ENCODE results near the gene DPYSL4.
"Not testable (repeated sequence)": the region's sequence is repeated elsewhere in the genome, so short reads cannot be mapped to it uniquely, and the experiment has no call there.

Gene DPYSL4

DNA sequence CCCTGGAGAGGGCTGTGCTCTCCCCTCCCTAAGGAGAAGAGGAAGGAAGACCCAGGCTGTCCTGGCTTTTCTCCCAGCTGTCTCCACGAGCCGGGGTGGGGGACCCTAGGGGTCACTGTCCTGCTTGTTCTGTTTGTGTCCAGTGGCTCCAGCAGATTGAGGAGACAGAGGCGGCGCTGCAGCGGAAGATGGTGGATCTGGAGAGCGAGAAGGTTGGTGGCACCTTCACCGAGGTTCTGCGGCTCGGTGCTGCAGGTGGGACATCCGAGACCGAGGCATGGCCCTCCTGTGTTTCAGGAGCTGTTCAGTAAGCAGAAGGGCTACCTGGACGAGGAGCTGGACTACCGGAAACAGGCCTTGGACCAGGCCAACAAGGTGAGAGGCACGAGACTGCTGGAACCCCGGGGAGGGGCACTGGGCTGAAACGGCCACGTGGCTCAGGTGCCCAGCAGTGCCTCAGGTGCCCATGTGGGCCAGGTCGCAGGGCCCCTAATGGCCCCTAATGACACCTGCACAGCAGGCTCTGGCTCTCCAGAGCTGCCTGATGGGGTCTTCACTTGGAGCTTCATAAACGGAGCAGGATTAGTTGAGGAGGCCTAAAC is 33.0 kb upstream of the DPYSL4 start:
- Histone ChIP-seq H3K4me1 (ENCODE audit: insufficient read depth, low read length) (no peaks in the 10 kb centered on the region), H3K9me3 (ENCODE audit: low read length) (peaks cover 3% of the 10 kb centered on the region), H3K36me3 (ENCODE audit: insufficient read depth, low read length) (no peaks in the 10 kb centered on the region), H3K27me3 (ENCODE audit: insufficient read depth, low read length) (no peaks in the 10 kb centered on the region), H2AFZ (ENCODE audit: low read depth, low read length) (no peak overlapping the region), H3K4me3 (ENCODE audit: low read length) (no peak overlapping the region)

- Histone ChIP-seq H3K9me3 (ENCODE audit: low read length) (peaks cover 3% of the 10 kb centered on the region), H3K36me3 (ENCODE audit: insufficient read depth, low read length) (no peaks in the 10 kb centered on the region), H2AFZ (ENCODE audit: low read depth, low read length) (no peak overlapping the region), H3K4me3 (ENCODE audit: low read length) (no peak overlapping the region), H3K27me3 (ENCODE audit: insufficient read depth, low read length) (no peaks in the 10 kb centered on the region), H3K4me1 (ENCODE audit: insufficient read depth, low read length) (no peaks in the 10 kb centered on the region)
Observed at GRCh38 chr10:132154440-132154839, 32.3 kb upstream of the DPYSL4 start.

- Histone ChIP-seq H3K27me3 (ENCODE audit: insufficient read depth, low read length) (no peaks in the 10 kb centered on the region), H3K4me1 (ENCODE audit: insufficient read depth, low read length) (no peaks in the 10 kb centered on the region), H2AFZ (ENCODE audit: low read depth, low read length) (no peak overlapping the region), H3K36me3 (ENCODE audit: insufficient read depth, low read length) (no peaks in the 10 kb centered on the region), H3K4me3 (ENCODE audit: low read length) (no peak overlapping the region), H3K9me3 (ENCODE audit: low read length) (peaks cover 3% of the 10 kb centered on the region)
Observed at GRCh38 chr10:132154931-132155330, 31.8 kb upstream of the DPYSL4 start.

- no peaks in the 10 kb centered on the region for H3K4me1 ChIP-seq (ENCODE audit: insufficient read depth, low read length)
- H2AFZ ChIP-seq (ENCODE audit: low read depth, low read length), result no peak overlapping the region
- no peaks in the 10 kb centered on the region for H3K27me3 ChIP-seq (ENCODE audit: insufficient read depth, low read length)
- peaks cover 3% of the 10 kb centered on the region for H3K9me3 ChIP-seq (ENCODE audit: low read length)
- H3K36me3 ChIP-seq (ENCODE audit: insufficient read depth, low read length), result no peaks in the 10 kb centered on the region
- H3K4me3 ChIP-seq (ENCODE audit: low read length), result no peak overlapping the region
Observed at GRCh38 chr10:132155723-132156381, 30.9 kb upstream of the DPYSL4 start.

GRCh38 chr10:132156382-132156781 is 30.4 kb upstream of the DPYSL4 start:
- Histone ChIP-seq H3K9me3 (ENCODE audit: low read length) (peaks cover 3% of the 10 kb centered on the region), H3K36me3 (ENCODE audit: insufficient read depth, low read length) (no peaks in the 10 kb centered on the region), H3K27me3 (ENCODE audit: insufficient read depth, low read length) (no peaks in the 10 kb centered on the region), H3K4me3 (ENCODE audit: low read length) (no peak overlapping the region), H2AFZ (ENCODE audit: low read depth, low read length) (no peak overlapping the region), H3K4me1 (ENCODE audit: insufficient read depth, low read length) (no peaks in the 10 kb centered on the region)

DNA sequence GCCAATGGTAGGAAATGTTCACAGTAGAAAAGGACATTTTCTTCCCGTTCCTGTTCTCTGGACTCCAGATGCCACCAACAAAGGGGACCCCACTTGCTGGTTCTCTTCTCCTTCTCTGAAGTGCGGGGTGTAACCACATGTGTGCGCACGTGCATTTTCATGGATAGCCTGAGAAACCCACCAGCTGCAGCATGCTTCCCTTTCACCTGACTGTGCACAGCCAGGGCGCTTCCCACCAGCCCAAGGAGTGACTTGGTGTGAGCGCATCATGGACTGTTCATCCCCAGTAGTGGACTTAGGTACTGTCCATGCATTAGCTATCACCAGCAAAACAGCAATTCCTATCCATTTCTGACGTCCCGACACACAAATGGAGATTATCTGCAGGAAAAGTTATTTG is 29.6 kb upstream of the DPYSL4 start:
- Histone ChIP-seq H3K4me3 (ENCODE audit: low read length) (no peak overlapping the region), H3K36me3 (ENCODE audit: insufficient read depth, low read length) (no peaks in the 10 kb centered on the region), H2AFZ (ENCODE audit: low read depth, low read length) (no peak overlapping the region), H3K4me1 (ENCODE audit: insufficient read depth, low read length) (no peaks in the 10 kb centered on the region), H3K9me3 (ENCODE audit: low read length) (peaks cover 3% of the 10 kb centered on the region), H3K27me3 (ENCODE audit: insufficient read depth, low read length) (no peaks in the 10 kb centered on the region)

GRCh38 chr10:132158122-132158741 is 28.5 kb upstream of the DPYSL4 start:
- peaks cover 3% of the 10 kb centered on the region for H3K9me3 ChIP-seq (ENCODE audit: low read length)
- H3K4me1 ChIP-seq (ENCODE audit: insufficient read depth, low read length), result no peaks in the 10 kb centered on the region
- no peaks in the 10 kb centered on the region for H3K27me3 ChIP-seq (ENCODE audit: insufficient read depth, low read length)
- H2AFZ ChIP-seq (ENCODE audit: low read depth, low read length), result no peak overlapping the region
- no peaks in the 10 kb centered on the region for H3K36me3 ChIP-seq (ENCODE audit: insufficient read depth, low read length)
- H3K4me3 ChIP-seq (ENCODE audit: low read length), result no peak overlapping the region

DNA sequence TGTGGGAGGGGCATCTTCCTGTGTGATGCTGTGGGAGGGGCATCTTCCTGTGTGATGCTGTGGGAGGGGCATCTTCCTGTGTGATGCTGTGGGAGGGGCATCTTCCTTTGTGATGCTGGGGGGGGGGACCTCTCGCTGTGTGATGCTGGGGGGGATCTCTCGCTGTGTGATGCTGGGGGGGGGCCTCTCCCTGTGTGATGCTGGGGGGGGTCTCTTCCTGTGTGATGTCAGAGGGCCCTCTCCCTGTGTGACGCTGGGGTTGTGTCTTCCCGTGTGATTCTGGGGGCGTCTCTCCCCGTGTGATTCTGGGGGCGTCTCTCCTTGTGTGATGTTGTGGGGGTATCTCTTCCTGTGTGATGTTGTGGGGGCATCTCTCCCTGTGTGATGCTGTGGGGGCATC is 27.9 kb upstream of the DPYSL4 start:
- H3K27me3 ChIP-seq (ENCODE audit: insufficient read depth, low read length), result no peaks in the 10 kb centered on the region
- H3K36me3 ChIP-seq (ENCODE audit: insufficient read depth, low read length), result no peaks in the 10 kb centered on the region
- H2AFZ ChIP-seq (ENCODE audit: low read depth, low read length), result no peak overlapping the region
- no peak overlapping the region for H3K4me3 ChIP-seq (ENCODE audit: low read length)
- H3K9me3 ChIP-seq (ENCODE audit: low read length), result peaks cover 3% of the 10 kb centered on the region
- H3K4me1 ChIP-seq (ENCODE audit: insufficient read depth, low read length), result no peaks in the 10 kb centered on the region

DNA sequence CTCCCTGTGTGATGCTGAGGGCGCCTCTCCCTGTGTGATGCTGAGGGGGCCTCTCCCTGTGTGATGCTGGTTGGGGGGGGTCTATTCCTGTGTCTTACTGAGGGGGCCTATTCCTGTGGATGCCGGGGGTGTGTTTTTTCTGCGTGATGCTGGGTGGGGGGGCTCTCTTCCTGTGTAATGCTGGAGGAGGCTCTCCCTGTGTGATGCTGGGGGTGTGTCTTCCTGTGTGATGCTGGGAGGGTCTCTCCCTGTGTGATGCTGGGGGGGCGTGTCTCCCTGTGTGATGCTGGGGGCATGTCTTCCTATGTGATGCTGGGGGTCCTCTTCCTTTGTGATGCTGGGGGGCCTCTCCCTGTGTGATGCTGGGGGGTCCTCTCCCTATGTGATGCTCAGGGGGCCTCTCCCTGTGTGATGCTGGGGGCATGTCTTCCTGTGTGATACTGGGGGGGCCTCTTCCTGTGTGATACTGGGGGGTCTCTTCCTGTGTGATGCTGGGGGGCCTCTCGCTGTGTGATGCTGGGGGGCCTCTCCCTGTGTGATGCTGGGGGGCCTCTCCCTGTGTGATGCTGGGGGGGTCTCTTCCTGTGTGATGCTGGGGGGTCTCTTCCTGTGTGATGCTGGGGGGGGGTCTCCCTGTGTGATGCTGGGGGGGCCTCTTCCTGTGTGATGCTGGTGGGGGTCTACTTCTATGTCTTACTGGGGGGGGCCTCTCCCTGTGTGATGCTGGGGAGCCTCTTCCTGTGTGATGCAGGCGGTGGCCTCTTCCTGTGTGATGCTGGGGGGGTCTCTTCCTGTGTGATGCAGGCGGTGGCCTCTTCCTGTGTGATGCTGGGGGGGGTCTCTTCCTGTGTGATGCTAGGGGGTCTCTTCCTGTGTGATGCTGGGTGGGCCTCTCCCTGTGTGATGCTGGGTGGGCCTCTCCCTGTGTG is 27.2 kb upstream of the DPYSL4 start:
- H3K36me3 ChIP-seq (ENCODE audit: insufficient read depth, low read length); H2AFZ ChIP-seq (ENCODE audit: low read depth, low read length); H3K4me1 ChIP-seq (ENCODE audit: insufficient read depth, low read length); H3K4me3 ChIP-seq (ENCODE audit: low read length); H3K9me3 ChIP-seq (ENCODE audit: low read length); H3K27me3 ChIP-seq (ENCODE audit: insufficient read depth, low read length): not testable (repeated sequence)

GRCh38 chr10:132160231-132160630 is 26.5 kb upstream of the DPYSL4 start:
- not testable (repeated sequence) for H3K9me3 ChIP-seq (ENCODE audit: low read length); H3K36me3 ChIP-seq (ENCODE audit: insufficient read depth, low read length); H3K27me3 ChIP-seq (ENCODE audit: insufficient read depth, low read length); H3K4me1 ChIP-seq (ENCODE audit: insufficient read depth, low read length); H2AFZ ChIP-seq (ENCODE audit: low read depth, low read length); H3K4me3 ChIP-seq (ENCODE audit: low read length)

GRCh38 chr10:132160834-132161622 is 25.7 kb upstream of the DPYSL4 start:
- not testable (repeated sequence) for H3K9me3 ChIP-seq (ENCODE audit: low read length); H2AFZ ChIP-seq (ENCODE audit: low read depth, low read length); H3K4me1 ChIP-seq (ENCODE audit: insufficient read depth, low read length); H3K27me3 ChIP-seq (ENCODE audit: insufficient read depth, low read length); H3K36me3 ChIP-seq (ENCODE audit: insufficient read depth, low read length); H3K4me3 ChIP-seq (ENCODE audit: low read length)

- Histone ChIP-seq H3K4me3 (ENCODE audit: low read length) (no peak overlapping the region), H3K27me3 (ENCODE audit: insufficient read depth, low read length) (peaks cover 6% of the 10 kb centered on the region), H3K4me1 (ENCODE audit: insufficient read depth, low read length) (no peaks in the 10 kb centered on the region), H2AFZ (ENCODE audit: low read depth, low read length) (no peak overlapping the region), H3K36me3 (ENCODE audit: insufficient read depth, low read length) (no peaks in the 10 kb centered on the region), H3K9me3 (ENCODE audit: low read length) (no peaks in the 10 kb centered on the region)
Observed at GRCh38 chr10:132162021-132162531, 24.7 kb upstream of the DPYSL4 start.
